Coronary artery (tissue), 2 donors: Measurements from ENCODE around the gene RAPGEF6.

Experiments
- DNase-seq: peaks from one replicate; pipeline ENCODE4 v3.0.0-alpha.2; 2017; ENCODE audit warnings: low spot score
- H3K27ac ChIP-seq, 2 donors: fragments of 200-600 bp; sonication (generic); one replicate each; pipeline ENCODE4 v1.5.1; 2016 to 2019
- H3K4me3 ChIP-seq: fragments of 200-600 bp; sonication (generic); 2 replicates; pipeline ENCODE4 v1.5.1; 2016; ENCODE audit warnings: mild to moderate bottlenecking, moderate library complexity
- TF ChIP-seq, protein P1 (sequence below): fragments of 200-600 bp; sonication (generic); IDR thresholded peaks from one replicate; pipeline ENCODE4 v1.5.1; 2019; ENCODE audit warnings: antibody characterized with exemption

RAPGEF6 gene

DNA sequence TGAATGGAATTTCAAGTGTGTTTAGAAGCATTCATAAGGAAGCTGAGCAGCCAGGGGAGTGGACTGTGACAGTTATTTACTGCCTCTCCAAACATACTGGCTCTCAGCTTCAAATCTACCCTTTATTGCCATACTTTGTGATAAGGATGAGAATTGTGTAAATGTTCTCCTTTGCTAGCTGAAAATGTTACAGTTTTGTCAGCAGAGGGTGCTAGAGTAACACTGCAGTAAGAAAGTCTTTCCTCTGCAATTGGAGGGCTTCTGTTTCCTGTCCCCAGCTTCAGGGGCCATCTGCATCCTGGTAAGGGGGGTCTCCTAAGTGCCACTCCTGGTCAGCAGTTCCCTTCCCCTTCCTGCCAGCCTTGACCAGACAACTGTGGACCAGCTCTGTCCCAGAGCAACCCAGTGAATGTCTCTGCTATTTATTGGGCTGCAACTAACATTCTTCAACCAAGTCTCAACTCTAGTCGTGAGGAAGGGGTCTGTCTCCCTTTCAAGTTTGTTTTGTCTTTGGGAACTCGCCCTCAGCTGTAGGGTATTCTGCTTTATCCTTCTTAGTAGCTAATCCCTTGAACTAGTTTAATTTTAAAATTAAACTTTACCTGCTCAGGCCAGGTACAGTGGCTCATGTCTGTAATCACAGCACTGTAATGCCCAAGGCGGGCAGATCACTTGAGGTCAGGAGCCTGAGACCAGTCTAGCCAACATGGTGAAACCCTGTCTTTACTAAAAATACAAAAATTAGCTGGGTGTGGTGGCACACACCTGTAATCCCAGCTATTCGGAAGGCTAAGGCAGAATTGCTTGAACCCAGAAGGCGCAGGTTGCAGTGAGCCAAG is 45.3 kb downstream of the RAPGEF6 start:
- DNase-seq: no peak
- Histone ChIP-seq H3K4me3 (no peak overlapping the region), H3K27ac (no peak overlapping the region)
- TF ChIP-seq, protein P1, sequence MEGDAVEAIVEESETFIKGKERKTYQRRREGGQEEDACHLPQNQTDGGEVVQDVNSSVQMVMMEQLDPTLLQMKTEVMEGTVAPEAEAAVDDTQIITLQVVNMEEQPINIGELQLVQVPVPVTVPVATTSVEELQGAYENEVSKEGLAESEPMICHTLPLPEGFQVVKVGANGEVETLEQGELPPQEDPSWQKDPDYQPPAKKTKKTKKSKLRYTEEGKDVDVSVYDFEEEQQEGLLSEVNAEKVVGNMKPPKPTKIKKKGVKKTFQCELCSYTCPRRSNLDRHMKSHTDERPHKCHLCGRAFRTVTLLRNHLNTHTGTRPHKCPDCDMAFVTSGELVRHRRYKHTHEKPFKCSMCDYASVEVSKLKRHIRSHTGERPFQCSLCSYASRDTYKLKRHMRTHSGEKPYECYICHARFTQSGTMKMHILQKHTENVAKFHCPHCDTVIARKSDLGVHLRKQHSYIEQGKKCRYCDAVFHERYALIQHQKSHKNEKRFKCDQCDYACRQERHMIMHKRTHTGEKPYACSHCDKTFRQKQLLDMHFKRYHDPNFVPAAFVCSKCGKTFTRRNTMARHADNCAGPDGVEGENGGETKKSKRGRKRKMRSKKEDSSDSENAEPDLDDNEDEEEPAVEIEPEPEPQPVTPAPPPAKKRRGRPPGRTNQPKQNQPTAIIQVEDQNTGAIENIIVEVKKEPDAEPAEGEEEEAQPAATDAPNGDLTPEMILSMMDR: peak; percentile 89

DNA sequence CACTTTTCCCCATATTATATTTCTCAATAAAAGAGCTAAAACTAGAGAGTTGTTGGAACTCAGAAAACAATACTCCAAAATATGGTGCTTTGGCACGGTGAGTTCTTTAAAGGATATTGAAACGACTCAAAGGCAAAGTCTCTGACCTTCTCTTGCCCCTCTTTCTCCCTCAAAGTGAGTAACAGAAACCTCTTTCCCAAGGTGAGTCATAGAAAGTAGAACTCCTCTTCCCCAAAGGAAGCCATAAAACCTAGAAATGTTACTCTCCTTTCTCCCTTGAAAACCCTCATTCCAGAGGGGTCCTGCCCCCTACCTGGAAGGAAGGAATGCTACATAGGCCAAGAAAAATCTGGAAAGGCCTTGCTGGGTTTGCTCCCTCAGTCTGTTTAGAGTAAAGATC is 47.5 kb downstream of the RAPGEF6 start:
- no peak overlapping the region for H3K4me3 ChIP-seq
- TF ChIP-seq, protein P1: no peak
- no peak for DNase-seq

DNA sequence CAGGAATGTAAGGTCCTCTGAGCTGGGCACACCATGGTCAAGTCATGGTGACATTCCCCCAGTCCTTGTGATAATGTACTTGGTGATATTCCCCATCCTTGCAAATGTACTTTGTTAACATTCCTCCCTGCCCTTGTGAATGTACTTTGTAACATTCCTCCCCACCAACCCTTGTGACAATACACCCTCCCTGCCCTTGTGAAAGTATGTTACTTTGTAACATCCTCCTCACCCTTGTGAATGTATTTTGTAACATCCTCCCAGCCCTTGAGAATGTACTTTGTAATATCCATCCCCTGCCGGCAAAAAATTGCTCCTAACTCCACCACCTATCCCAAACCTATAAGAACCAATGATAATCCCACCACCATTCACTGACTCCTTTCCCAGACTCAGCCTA is 53.3 kb downstream of the RAPGEF6 start:
- TF ChIP-seq, protein P1: no peak
- Histone ChIP-seq H3K27ac (no peak overlapping the region), H3K4me3 (no peak overlapping the region)
- DNase-seq: no peak

More for the DNA sequence above, 47.5 kb downstream of the RAPGEF6 start:
- H3K27ac ChIP-seq: no peak overlapping the region

DNA sequence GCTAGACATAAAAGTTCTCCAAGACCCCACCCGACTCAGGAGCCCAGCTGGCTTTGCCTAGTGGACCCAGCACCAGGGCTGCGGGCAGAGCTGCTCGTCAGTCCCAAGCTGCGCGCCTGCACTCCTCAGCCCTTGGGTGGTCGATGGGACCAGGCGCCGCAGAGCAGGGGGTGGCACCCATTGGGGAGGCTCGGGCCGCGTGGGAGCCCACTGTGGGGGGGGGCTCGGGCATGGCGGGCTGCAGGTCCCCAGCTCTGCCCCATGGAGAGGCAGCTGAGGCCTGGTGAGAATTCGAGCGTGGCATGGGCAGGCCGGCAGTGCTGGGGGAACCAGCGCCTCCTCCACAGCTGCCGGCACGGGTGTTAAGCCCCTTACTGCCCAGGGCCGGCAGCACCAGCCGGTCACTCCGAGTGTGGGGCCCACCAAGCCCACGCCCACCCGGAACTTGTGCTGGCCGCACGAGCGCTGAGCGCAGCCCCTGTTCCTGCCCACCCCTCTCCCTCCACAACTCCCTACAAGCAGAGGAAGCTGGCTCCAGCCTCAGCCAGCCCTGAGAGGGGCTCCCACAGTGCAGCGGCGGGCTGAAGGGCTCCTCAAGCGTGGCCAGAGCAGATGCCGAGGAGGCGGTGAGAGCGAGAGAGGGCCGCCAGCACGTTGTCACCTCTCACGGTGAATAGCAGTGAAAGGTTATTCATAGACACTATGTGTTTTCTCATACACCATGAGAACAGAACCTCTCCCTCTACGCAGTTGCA is 54.9 kb downstream of the RAPGEF6 start:
- TF ChIP-seq, protein P1: no peak
- Histone ChIP-seq H3K27ac (no peak overlapping the region), H3K4me3 (no peak overlapping the region)
- DNase-seq: no peak

DNA sequence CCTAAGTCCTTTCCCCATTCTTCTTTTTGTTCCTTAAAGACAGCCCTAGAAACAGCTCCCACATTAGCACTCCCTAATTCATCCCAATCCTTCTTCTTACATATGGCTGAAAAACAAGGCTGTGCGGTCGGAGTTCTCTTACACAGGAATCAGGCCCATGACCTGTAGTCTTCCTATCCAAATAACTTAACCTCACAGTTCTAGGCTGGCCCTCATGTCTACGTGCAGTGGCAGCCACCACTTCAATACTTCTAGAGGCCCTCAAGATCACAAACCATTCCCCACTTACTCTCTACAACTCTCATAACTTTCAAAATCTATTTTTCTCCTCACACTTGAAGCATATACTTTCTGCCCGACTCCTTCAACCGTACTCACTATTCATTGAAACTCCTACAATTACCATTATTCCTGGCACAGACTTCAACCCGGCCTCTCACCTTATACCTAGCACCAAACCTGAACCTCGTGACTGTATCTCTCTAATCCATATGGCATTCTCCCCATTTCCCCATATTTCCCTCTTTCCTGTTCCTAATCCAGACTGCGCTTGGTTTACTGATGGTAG is 59.3 kb downstream of the RAPGEF6 start:
- Histone ChIP-seq H3K27ac (no peak overlapping the region), H3K4me3 (no peak overlapping the region)
- TF ChIP-seq, protein P1: no peak
- DNase-seq: no peak

DNA sequence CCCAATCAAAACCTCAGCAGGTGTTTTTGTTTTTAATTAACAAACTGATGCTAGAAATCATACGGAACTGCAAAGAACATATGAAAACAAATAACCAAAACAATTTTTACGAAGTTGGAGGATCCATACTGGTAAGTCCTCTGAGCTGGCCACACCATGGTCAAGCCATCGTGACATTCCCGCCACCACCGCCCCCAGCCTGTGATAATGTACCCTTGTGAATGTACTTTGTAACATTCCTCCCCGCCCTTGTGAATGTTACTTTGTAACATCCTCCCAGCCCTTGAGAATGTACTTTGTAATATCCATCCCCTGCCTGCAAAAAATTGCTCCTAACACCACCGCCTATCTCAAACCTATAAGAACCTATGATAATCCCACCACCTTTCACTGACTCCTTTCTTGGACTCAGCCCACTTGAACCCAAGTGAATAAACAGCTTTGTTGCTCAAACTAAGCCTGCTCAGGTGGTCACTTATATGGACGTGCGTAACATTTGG is 63.3 kb downstream of the RAPGEF6 start:
- no peak overlapping the region for H3K4me3 ChIP-seq
- no peak overlapping the region for H3K27ac ChIP-seq
- no peak for DNase-seq
- TF ChIP-seq, protein P1: no peak
